Measurements from ENCODE around the gene FXR2. TPM values are rescaled to one million over a fixed set of nuclear protein-coding genes. Genes with fewer than 3 reads are reported as not detected.

FXR2 gene
- total and polyA plus RNA-seq, 2 donors (not counting 3 experiments of a cell fraction or from before 2014, with no cell fraction given): 40.1 to 48.9 TPM

DNA sequence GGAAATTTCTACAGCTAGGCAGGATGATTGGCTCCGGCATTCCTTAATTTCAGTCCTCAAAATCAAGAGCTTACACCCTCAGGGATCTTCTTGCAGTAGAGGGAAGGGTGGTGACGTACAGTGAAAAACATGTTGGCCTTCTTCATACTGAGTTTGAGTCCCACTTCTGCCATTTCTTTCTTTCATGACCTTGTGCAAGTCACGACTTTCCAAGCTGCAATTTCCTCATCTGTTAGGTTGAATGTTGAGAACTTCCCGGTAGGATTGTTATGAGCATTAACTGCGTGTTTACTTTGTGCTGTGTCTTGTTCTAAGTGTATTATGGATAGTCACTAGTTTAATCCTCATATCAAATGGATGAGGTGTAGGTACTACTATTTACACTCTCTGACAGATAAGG is 45.1 kb downstream of the FXR2 start:
- FAIRE-seq: no peak
- peaks cover 11 to 37% of the 10 kb centered on the region in 2 experiments for H3K36me3 ChIP-seq (ENCODE audit: control insufficient read depth in 2 of 2, extremely low read depth in 1 of 2, insufficient read depth in 2 of 2, low read length in 2 of 2)
- ChIA-PET POLR2A (no interaction called here), CTCF (interaction anchor here (0.8 to 1.9 kb wide), 4 partner anchors 9 to 56 kb away, joined by 3 to 11 read pairs (median 4); partner anchors contain the start of gene SOX15)
- H3K9me3 ChIP-seq (replicated peaks; ENCODE audit: control insufficient read depth, insufficient read depth, low read length): no peaks in the 10 kb centered on the region
- dilution Hi-C loops (cut with MboI; ENCODE audit: extremely low pct_ligation_motif_present, low sequenced_read_pairs) (no loop called here), intact Hi-C loops (cut with micrococcal nuclease) (no loop called here)
- no peak overlapping the region for H3K4me2 ChIP-seq (ENCODE audit: insufficient read depth, low read length)
- no peak overlapping the region for H2AFZ ChIP-seq (ENCODE audit: low read depth, low read length)
- BruUV-seq (replicated peaks): no TSS peak
- TF ChIP-seq POLR2AphosphoS5 (IDR thresholded peaks at IDR 0.05; ENCODE audit: insufficient read depth, low read depth, low read length) (no peak), POLR2A (IDR thresholded peaks at IDR 0.05; ENCODE audit: low read depth, low read length) (no peak), EZH2 (IDR thresholded peaks at IDR 0.05; ENCODE audit: borderline replicate concordance, low read depth, low read length, severe bottlenecking) (no peak), MYC (IDR thresholded peaks at IDR 0.05; ENCODE audit: low read depth, low read length) (no peak), FOS (IDR thresholded peaks at IDR 0.05; ENCODE audit: borderline replicate concordance, insufficient read depth, low read length) (no peak), JUN (IDR thresholded peaks at IDR 0.05; ENCODE audit: borderline replicate concordance, insufficient read depth, insufficient read length, low read depth) (no peak), GATA2 (IDR thresholded peaks at IDR 0.05; ENCODE audit: insufficient read depth, insufficient read length, low read depth, low read length) (no peak), MAX (IDR thresholded peaks at IDR 0.05; ENCODE audit: insufficient read depth, insufficient read length) (no peak)
- TF ChIP-seq, protein P1, sequence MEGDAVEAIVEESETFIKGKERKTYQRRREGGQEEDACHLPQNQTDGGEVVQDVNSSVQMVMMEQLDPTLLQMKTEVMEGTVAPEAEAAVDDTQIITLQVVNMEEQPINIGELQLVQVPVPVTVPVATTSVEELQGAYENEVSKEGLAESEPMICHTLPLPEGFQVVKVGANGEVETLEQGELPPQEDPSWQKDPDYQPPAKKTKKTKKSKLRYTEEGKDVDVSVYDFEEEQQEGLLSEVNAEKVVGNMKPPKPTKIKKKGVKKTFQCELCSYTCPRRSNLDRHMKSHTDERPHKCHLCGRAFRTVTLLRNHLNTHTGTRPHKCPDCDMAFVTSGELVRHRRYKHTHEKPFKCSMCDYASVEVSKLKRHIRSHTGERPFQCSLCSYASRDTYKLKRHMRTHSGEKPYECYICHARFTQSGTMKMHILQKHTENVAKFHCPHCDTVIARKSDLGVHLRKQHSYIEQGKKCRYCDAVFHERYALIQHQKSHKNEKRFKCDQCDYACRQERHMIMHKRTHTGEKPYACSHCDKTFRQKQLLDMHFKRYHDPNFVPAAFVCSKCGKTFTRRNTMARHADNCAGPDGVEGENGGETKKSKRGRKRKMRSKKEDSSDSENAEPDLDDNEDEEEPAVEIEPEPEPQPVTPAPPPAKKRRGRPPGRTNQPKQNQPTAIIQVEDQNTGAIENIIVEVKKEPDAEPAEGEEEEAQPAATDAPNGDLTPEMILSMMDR (IDR thresholded peaks at IDR 0.05; ENCODE audit: extremely low read depth in 1 of 2, insufficient read depth in 1 of 2, low read depth in 1 of 2, low read length in 2 of 2): no peak
- DNase-seq (ENCODE audit: low read depth, low spot score): no peak
- peaks cover 35% of the 10 kb centered on the region for H3K79me2 ChIP-seq (ENCODE audit: control insufficient read depth, insufficient read depth, low read length)
- H3K9ac ChIP-seq (replicated peaks; ENCODE audit: extremely low read depth, insufficient read depth, low read length): no peak overlapping the region
- no peaks in the 10 kb centered on the region for H4K20me1 ChIP-seq (replicated peaks; ENCODE audit: control insufficient read depth, extremely low read depth, insufficient read depth, low read length)
- peaks cover 13% of the 10 kb centered on the region for H3K4me1 ChIP-seq (ENCODE audit: control insufficient read depth, extremely low read depth, insufficient read depth, low read length)
- H3K27me3 ChIP-seq (ENCODE audit: control insufficient read depth in 2 of 2, insufficient read depth in 2 of 2, low read length in 2 of 2): no peaks in the 10 kb centered on the region
- H3K4me3 ChIP-seq (replicated peaks in 1 of 3; ENCODE audit: insufficient read depth in 1 of 3, low read depth in 1 of 3, low read length in 3 of 3): no peak overlapping the region
- no peaks in the 10 kb centered on the region for H3K9me1 ChIP-seq (replicated peaks; ENCODE audit: control insufficient read depth, extremely low read depth, insufficient read depth, low read length)
- no peak overlapping the region for H3K27ac ChIP-seq (ENCODE audit: insufficient read depth, low read depth, low read length)

Data from endothelial cell of umbilical vein (primary cell).